HG03575 (cell line): Measurements from ENCODE around the gene LY86.

Experiments
- ATAC-seq: cut with Tn5 transposase; IDR thresholded peaks from one replicate; pipeline ENCODE4 v1.9.1; 2021; ENCODE audit not compliant: unreplicated experiment, insufficient number of reproducible peaks, low FRiP score; ENCODE audit errors: extremely low read depth

Gene LY86

GRCh38 chr6:6588064-6588923 is at the start of gene LY86:
TSS of gene LY86 (plus strand) at chr6:6588720. CDS start at chr6:6588735, 15 bp downstream.
- ATAC-seq, result peak; percentile 24

GRCh38 chr6:6539036-6539435 is 49.5 kb upstream of the LY86 start:
- no peak for ATAC-seq

- ATAC-seq, result no peak
These were observed 46.2 kb upstream of the LY86 start for GRCh38 chr6:6542357-6542756.

GRCh38 chr6:6543181-6543879 is 45.2 kb upstream of the LY86 start:
- ATAC-seq, result no peak

GRCh38 chr6:6545616-6546317 is 42.8 kb upstream of the LY86 start:
- no peak for ATAC-seq

- peak; percentile 10 for ATAC-seq
These were observed 42.0 kb upstream of the LY86 start for GRCh38 chr6:6546318-6547109.

GRCh38 chr6:6547110-6547879 is 41.2 kb upstream of the LY86 start:
- ATAC-seq, result peak; percentile 42

- ATAC-seq, result no peak
These were observed 32.3 kb upstream of the LY86 start for GRCh38 chr6:6556161-6556737.

GRCh38 chr6:6556738-6557503 is 31.6 kb upstream of the LY86 start:
- no peak for ATAC-seq

GRCh38 chr6:6557504-6557839 is 31.0 kb upstream of the LY86 start:
- no peak for ATAC-seq

- no peak for ATAC-seq
These were observed 30.6 kb upstream of the LY86 start for GRCh38 chr6:6557886-6558285.

- ATAC-seq, result no peak
These were observed 28.4 kb upstream of the LY86 start for GRCh38 chr6:6559994-6560570.

- no peak for ATAC-seq
These were observed 27.6 kb upstream of the LY86 start for GRCh38 chr6:6560909-6561308.

- no peak for ATAC-seq
These were observed 24.4 kb upstream of the LY86 start for GRCh38 chr6:6564154-6564553.

- ATAC-seq, result no peak
These were observed 23.5 kb upstream of the LY86 start for GRCh38 chr6:6565069-6565468.

- ATAC-seq, result no peak
These were observed 23.0 kb upstream of the LY86 start for GRCh38 chr6:6565488-6565887.

GRCh38 chr6:6566766-6567165 is 21.8 kb upstream of the LY86 start:
- ATAC-seq, result no peak
